Measurements from ENCODE around the gene TRAIP.
"Not testable (repeated sequence)": the region's sequence is repeated elsewhere in the genome, so short reads cannot be mapped to it uniquely, and the experiment has no call there.

Gene TRAIP

DNA sequence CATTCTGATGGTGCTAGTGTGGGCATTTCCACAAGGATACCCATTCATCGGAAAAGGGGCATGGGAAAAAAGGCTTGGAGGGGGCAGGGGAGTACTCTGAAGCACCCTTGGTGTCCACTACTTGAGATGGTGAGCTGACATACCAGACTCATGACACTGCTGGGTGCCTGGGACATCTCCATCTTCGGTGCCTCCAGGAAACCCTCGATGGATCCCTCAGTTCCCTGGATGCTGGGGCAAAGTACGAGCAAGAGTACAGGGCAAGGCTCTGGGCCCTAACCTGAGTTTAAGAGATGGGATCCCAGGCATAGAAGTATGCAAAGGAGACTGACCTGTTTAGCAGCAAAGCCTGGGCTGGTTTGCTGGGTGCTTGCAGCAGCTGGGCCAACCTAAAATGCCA lies 64.8 kb downstream of the TRAIP start:
- DNase-seq (ENCODE audit: low read depth in 3 of 3): no peak

DNA sequence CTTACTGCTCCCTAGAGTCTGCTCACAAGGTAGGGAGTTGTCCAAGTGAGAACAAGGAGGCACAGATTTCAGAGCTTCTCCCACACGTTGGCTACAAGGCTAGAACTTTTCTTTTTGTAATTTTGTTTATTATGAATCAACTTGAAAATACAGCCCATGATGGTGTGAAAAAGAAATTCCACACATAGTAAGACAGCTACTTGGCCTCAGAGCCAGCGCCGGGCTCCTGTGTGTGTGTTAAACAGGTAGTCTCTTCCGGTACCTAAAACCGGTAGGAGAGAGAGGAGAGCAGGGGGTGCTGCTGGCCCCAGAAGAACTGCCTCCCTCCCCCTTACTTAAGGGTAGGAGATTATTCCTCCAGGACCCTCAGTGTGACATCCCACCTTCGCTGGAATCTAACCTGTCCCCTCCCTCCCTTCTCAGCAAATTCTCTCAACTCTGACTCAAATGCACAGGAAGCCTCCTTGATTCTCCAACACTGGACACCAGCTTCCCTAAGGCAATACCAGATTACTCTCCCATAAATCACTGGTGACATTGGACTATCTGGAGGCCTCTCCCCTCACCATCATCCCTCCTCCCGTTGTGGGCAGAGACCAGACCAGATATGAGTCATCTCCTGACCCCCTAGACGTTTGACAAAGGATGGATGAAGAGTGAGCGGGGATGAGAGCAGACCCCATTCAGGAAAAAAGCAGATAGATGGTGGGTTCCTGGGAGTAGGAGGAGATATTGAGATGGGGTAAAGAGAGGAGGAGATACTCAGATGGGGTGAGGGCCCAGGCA lies 65.5 kb downstream of the TRAIP start:
- DNase-seq (ENCODE audit: low read depth in 3 of 3): no peak

DNA sequence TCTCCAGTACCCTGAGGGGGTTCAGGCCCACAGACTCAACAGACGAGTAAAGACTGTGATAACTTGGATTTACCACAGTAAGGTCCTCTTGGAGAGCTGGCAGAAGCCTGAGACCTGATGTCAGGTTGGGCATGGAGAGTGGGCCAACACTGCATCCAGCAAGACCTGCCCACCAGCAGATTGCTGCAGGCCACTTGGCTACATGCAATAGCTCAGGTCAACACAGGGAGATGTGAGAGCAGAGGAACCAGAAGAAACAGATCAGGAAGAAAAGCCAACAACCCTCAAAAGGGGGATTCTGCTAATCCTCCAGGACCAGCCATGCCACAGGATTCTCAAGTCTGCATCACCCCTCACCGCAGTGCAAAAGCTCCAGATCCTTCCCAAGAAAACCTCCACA lies 68.3 kb downstream of the TRAIP start:
- no peak for DNase-seq (ENCODE audit: low read depth in 3 of 3)

DNA sequence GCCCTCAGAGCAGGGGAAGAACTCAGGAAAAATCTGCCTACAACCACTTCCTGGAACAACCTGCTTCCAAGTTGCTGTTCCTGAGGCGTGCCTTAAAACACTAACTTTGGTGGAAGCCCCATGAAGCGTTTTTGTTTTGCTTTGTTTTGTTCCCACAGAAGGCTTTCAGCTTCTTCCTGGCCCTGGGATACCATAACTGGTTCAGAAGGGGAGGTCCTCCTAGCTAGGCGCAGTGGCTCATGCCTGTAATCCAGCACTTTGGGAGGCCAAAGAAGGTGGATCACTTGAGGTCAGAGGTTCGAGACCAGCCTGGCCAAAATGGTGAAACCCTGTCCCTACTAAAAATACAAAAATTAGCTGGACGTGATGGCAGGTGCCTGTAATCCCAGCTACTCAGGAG lies 68.8 kb downstream of the TRAIP start:
- DNase-seq (ENCODE audit: low read depth in 3 of 3): no peak

DNA sequence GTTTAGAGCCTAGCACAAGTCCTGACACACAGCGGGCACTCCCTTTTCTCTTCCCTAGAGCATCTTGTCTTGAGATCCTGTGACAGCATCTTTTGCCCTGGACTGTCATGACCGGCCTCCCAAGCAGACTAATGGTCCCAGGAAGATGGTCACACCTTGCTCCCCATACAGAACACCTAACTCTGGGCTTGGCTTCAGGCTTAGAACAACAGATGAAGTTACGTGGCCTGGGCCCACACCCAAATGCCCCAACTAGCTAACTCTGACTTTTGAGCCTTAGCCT lies 69.2 kb downstream of the TRAIP start:
- DNase-seq (ENCODE audit: low read depth in 3 of 3): no peak

DNA sequence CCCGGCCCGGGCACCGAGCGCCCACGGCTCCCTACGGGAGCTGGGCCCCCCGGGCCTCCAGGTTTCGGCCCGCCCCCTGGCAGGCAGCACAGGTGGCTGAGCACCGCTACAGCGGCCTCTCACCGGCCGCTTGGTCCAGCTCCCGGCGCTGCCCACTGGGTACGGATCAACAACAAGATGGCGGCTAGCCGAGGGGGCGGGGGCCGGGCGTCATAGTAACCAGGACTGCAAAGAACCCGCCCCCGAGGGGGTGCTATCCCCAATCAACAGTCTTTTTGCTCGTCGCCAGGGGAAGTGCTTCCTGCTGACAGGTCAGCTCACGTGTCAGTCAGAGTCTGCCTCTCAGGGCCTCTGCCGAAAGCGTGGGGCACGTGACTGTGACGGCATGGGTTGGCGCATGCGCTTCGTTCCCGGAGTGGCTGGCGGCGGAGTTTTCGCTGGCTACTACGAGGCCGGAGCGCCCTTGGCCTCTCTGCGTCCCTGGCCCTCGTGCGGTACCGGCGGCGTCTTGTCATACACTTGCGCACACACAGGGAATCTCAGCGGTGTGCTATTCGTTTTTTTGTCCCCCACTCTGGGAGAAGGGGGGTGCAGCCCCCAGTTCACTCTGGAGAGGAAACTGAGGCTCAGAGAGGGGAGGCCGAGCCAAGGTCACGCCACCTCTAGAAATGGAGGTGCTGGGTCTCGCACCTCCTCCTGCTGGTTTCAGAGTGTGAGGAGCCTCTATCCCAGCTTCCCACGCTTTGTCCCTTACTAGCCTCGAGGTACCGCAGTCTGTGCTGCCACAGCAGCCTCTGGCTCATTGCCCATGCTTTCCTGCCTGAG lies 69.8 kb downstream of the TRAIP start, which contains the start of gene IP6K1:
Gene IP6K1 (minus strand): TSS at position 186 of the 825 bp plus-strand sequence. CDS start 38,502 bp downstream, outside the sequence.
- DNase-seq (ENCODE audit: low read depth in 3 of 3): peak; percentile 96 to 100 (median 99)

DNA sequence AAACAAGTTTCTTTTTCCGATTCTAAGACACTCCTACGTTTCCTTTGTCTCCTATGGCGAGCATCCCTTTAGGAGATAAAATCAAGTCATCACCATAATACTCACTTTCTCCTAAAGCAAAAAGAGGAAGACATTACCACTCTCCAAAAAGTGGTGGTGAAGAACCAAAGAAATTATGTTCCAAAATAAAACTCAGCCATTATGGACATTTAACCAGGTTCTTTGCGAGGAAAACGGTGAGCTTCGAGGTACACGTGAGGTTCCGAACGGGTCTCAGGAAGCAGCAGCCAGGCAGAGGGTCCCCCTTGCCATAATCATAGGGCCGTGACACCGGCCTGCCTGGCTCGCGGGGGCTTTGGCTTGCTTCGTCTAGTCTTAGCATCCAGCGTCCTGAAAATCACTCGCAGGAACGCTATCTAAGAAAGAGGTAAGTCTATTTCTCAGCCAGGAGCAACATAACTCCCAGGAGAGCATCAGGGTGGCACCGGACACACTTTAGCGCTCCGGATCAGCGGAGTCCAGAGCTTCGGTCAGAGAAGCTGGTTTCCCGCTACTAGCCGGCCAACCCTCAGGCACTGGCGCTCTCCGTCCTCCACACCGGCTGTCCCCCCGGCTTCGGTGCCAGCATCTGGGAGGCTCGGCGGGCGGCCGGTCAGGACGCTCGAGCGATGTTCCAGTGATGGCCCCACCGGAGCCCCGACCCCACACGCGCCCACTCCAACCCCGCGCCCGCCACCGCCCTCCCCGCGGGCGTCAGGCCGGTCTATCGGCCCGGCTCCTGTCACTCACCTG lies 70.6 kb downstream of the TRAIP start:
- DNase-seq (ENCODE audit: low read depth in 3 of 3): no peak

DNA sequence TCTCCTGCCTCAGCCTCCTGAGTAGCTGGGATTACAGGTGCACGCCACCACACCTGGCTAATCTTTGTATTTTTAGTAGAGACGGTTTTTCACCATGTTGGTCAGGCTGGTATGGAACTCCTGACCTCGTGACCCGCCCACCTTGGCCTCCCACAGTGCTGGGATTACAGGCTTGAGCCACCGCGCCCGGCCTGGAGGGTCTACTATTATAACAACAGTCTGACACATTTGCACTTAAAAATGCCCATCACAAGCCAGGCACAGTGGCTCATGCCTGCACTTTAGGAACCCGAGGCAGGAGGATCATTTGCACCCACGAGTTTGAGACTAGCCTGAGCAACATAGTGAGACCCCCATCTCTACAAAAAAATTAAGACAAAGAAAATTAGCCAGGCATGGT lies 74.1 kb downstream of the TRAIP start:
- not testable (repeated sequence) for DNase-seq (ENCODE audit: low read depth in 3 of 3)

DNA sequence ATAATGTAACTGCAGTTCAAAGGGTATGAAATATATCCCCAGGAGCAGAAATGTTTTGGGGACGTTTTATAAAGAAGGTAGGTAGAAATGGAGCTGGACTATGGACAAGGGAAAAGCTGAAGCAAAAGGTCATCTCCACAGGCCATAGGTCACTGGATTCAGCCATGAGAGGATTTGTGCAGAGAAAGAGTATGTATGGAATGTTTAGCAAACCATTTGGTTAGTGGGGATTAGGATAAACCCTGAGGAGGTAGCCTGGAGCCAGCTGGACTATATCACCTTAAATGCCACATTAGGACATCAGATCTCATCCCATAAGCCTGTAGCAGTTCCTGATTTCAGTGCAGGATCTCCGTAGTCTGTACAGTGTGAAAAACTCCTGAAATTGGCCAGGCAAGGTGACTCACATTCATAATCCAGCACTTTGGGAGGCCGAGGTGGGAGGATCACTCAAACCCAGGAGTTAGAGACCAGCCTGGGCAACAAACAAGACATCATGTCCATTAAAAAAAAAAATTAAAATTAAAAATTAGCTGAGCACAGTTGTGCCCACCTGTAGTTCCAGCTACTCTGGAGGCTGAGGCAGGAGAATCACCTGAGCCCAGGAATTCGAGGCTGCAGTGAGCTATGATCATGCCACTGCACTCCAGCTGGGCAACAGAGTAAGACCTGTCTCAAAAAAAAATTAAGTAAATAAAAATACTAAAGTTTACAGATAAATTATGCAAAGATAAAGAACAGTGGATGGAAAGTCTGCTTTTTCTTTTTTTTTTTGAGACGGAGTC lies 74.8 kb downstream of the TRAIP start:
- no peak for DNase-seq (ENCODE audit: low read depth in 3 of 3)

DNA sequence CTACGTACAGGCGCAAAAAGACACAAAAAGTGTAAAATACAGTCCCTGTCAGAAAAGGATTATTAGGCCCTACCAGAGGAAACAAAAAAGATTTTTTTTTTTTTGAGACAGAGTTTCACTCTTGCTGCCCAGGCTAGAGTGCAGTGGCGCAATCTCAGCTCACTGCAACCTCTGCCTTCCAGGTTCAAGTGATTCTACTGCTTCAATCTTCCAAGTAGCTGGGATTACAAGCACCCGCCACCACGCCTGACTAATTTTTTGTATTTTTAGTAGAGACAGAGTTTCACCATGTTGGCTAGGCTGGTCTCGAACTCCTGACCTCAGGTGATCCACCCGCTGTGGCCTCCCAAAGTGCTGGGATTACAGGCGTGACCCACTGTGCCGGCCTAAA lies 75.4 kb downstream of the TRAIP start:
- not testable (repeated sequence) for DNase-seq (ENCODE audit: low read depth in 3 of 3)

DNA sequence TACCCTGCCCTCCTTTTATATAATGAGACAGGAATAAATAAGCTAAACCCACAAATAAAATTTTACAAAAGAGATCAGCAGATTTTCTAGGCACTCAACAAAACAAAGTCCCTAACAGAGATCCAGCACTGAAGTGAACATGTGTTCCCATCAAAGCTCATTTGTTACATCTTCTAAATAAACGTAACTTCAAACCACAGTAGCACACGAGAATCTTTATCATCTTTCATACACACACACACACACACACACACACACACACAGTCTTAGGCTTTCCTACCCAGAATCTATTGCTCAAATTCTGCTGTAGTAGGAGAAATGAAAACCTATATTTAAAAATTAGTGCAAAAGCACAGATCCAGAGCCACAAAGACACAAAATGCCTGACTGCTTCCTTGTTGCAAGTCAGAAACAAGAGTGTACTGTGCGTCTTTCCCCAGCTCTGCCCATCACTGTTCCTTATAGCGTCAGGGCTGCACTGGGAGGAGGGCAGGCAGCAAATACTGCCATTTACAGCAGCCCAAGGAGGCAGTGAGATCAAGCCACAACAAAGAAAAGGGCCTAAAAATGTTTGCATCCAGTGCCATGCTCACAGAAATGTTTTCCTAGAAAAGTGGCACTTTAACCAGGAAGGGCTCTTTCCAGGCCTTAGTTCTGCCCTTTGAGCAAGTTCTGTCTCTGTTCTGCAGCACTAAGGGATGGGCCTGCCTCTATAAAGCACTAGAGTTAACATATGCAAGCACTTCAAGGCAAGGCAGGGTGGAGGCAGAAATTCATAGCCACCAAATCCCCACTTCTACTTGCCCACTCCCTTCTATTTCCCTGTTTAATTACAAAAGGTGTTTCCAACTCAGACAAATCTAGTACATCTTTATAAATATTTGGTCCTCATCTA lies 76.0 kb downstream of the TRAIP start:
- DNase-seq (ENCODE audit: low read depth in 3 of 3): no peak

DNA sequence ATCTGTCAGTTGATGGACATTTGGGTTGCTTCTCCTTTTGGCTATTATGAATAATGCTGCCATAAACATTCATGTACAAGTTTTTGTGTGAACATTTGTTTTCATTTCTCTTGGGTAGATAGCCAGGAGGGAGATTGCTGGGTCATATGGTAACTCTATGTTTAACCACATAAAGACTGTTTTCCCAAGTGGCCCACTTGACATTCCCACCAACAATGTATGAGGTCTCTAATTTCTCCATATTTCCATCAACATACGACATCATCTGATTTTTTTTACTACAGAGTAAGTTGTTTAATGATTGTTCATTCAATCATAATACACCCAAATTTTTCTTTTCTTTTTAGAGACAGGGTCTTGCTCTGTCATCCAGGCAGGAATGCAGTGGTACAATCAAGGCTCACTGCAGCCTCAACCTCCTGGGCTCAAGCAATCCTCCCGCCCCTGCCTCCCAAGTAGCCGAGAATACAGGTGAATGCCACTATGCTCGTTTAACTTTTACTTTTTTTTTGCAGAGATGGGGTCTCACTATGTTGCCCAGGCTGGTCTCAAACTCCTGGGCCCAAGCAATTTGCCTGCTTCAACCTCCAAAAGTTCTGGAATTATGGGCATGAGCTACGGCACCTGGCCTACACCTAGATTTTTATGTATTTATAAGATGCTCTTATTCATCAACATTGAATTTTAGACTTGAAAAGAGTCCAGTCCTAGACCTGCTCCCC lies 76.8 kb downstream of the TRAIP start:
- no peak for DNase-seq (ENCODE audit: low read depth in 3 of 3)
